Upper lobe of right lung (tissue), 1 donor: ENCODE measurements around the gene KIF24. TPM values are rescaled to one million over a fixed set of nuclear protein-coding genes. Genes with fewer than 3 reads are reported as not detected.
"Not testable (repeated sequence)": the region's sequence is repeated elsewhere in the genome, so short reads cannot be mapped to it uniquely, and the experiment has no call there.

Experiments used
- ATAC-seq: fragments of 200-7000 bp; cut with Tn5 transposase; one replicate; pipeline ENCODE4 v1.9.1; 2020; ENCODE audit warnings: mild to moderate bottlenecking, moderate library complexity
- DNase-seq: peaks from one replicate; pipeline ENCODE4 v3.0.0-alpha.2; 2020
- H3K27ac ChIP-seq: fragments of 200-600 bp; one replicate; pipeline ENCODE4 v1.8.0; 2022
- H3K27me3 ChIP-seq: fragments of 200-600 bp; one replicate; pipeline ENCODE4 v1.8.0; 2022; ENCODE audit warnings: mild to moderate bottlenecking
- H3K36me3 ChIP-seq: fragments of 200-600 bp; one replicate; pipeline ENCODE4 v1.8.0; 2022
- H3K4me1 ChIP-seq: fragments of 200-600 bp; one replicate; pipeline ENCODE4 v1.8.0; 2022
- H3K4me3 ChIP-seq: fragments of 200-600 bp; one replicate; pipeline ENCODE4 v1.8.0; 2022; ENCODE audit warnings: mild to moderate bottlenecking
- H3K9me3 ChIP-seq: fragments of 200-600 bp; one replicate; pipeline ENCODE4 v1.8.0; 2022
- CTCF ChIP-seq: fragments of 200-600 bp; IDR thresholded peaks from one replicate; pipeline ENCODE4 v1.8.0; 2022; ENCODE audit warnings: antibody characterized with exemption
- intact Hi-C: fragments of 100-400 bp; cut with DNase I; formaldehyde crosslinking; loops from one replicate; pipeline ENCODE4 v1.11.0; 2022
- total RNA-seq: library from RNA; stranded (reverse); fragmentation: NEBNext Ultra II Directional; extraction: Animal tissue kit (Norgen Biotek cat#: 25700); gene quantifications from one replicate; pipeline ENCODE4 v1.2.1, GENCODE V29; 2021
- donor health status: DM: no; HTN: yes; CAD: no; lungs with severe emphysema.

The KIF24 gene
- total RNA-seq, 1 donor from 2014 or later, result 0.46 TPM

- H3K27me3 ChIP-seq, result no peaks in the 10 kb centered on the region
- H3K9me3 ChIP-seq, result no peaks in the 10 kb centered on the region
- H3K36me3 ChIP-seq, result no peaks in the 10 kb centered on the region
- H3K4me1 ChIP-seq, result no peaks in the 10 kb centered on the region
- ATAC-seq, result no peak
- no peak for TF ChIP-seq CTCF
- intact Hi-C loops, result no loop called here
- H3K4me3 ChIP-seq, result no peak overlapping the region
- DNase-seq, result no peak
- H3K27ac ChIP-seq, result no peak overlapping the region
Measured at GRCh38 chr9:34317436-34317835, 11.6 kb downstream of the KIF24 start.

GRCh38 chr9:34311499-34312185 is 17.4 kb downstream of the KIF24 start:
- no peak overlapping the region for H3K27ac ChIP-seq
- DNase-seq (no peak), ATAC-seq (no peak)
- H3K4me3 ChIP-seq, result no peak overlapping the region
- H3K36me3 ChIP-seq, result no peaks in the 10 kb centered on the region
- H3K4me1 ChIP-seq, result no peaks in the 10 kb centered on the region
- intact Hi-C loops, result no loop called here
- TF ChIP-seq CTCF, result no peak
- H3K27me3 ChIP-seq, result no peaks in the 10 kb centered on the region
- no peaks in the 10 kb centered on the region for H3K9me3 ChIP-seq

- no peak for TF ChIP-seq CTCF
- Histone ChIP-seq H3K4me3 (no peak overlapping the region), H3K36me3 (no peaks in the 10 kb centered on the region), H3K4me1 (no peaks in the 10 kb centered on the region), H3K27ac (no peak overlapping the region), H3K27me3 (no peaks in the 10 kb centered on the region), H3K9me3 (no peaks in the 10 kb centered on the region)
- intact Hi-C loops, result no loop called here
- DNase-seq (no peak), ATAC-seq (no peak)
Measured at GRCh38 chr9:34310215-34310614, 18.9 kb downstream of the KIF24 start.

GRCh38 chr9:34308316-34308715 is 20.8 kb downstream of the KIF24 start:
- ATAC-seq, H3K36me3 ChIP-seq, intact Hi-C loops, DNase-seq, H3K27ac ChIP-seq, H3K4me1 ChIP-seq, H3K27me3 ChIP-seq, H3K9me3 ChIP-seq, H3K4me3 ChIP-seq: not testable (repeated sequence)

- H3K27ac ChIP-seq, H3K4me1 ChIP-seq, intact Hi-C loops, H3K9me3 ChIP-seq, ATAC-seq, H3K36me3 ChIP-seq, DNase-seq, H3K27me3 ChIP-seq, H3K4me3 ChIP-seq: not testable (repeated sequence)
Measured at GRCh38 chr9:34301064-34301463, 28.0 kb downstream of the KIF24 start.

GRCh38 chr9:34292552-34292951 is 36.5 kb downstream of the KIF24 start:
- Histone ChIP-seq H3K36me3 (no peaks in the 10 kb centered on the region), H3K4me3 (no peak overlapping the region), H3K4me1 (no peaks in the 10 kb centered on the region), H3K27me3 (no peaks in the 10 kb centered on the region), H3K9me3 (no peaks in the 10 kb centered on the region), H3K27ac (no peak overlapping the region)
- TF ChIP-seq CTCF, result no peak
- intact Hi-C loops, result no loop called here
- DNase-seq (no peak), ATAC-seq (no peak)

- Histone ChIP-seq H3K27ac (no peak overlapping the region), H3K36me3 (no peaks in the 10 kb centered on the region), H3K9me3 (no peaks in the 10 kb centered on the region), H3K27me3 (no peaks in the 10 kb centered on the region), H3K4me1 (no peaks in the 10 kb centered on the region), H3K4me3 (no peak overlapping the region)
- ATAC-seq (no peak), DNase-seq (no peak)
- no peak for TF ChIP-seq CTCF
- intact Hi-C loops, result no loop called here
Measured at GRCh38 chr9:34291423-34291822, 37.6 kb downstream of the KIF24 start.
